HuH-7 (cell line): Measurements from ENCODE around the gene MAN2A2.
"Not testable (repeated sequence)": the region's sequence is repeated elsewhere in the genome, so short reads cannot be mapped to it uniquely, and the experiment has no call there.

Source experiments
- DNase-seq: peaks from one replicate; pipeline ENCODE4 v3.0.0; 2011; ENCODE audit warnings: low spot score

Gene MAN2A2

GRCh38 chr15:90905306-90906180, 2.4 kb downstream of the MAN2A2 start:
- DNase-seq, result no peak

GRCh38 chr15:90906181-90906849, 3.2 kb downstream of the MAN2A2 start:
- DNase-seq, result no peak

GRCh38 chr15:90907051-90907660, 4.1 kb downstream of the MAN2A2 start:
- no peak for DNase-seq

GRCh38 chr15:90907838-90908507, 4.9 kb downstream of the MAN2A2 start:
- DNase-seq, result no peak

GRCh38 chr15:90909449-90909848, 6.3 kb downstream of the MAN2A2 start:
- DNase-seq, result not testable (repeated sequence)

- DNase-seq, result no peak
These were observed 6.9 kb downstream of the MAN2A2 start for GRCh38 chr15:90909976-90910375.

- DNase-seq, result no peak
These were observed 7.6 kb downstream of the MAN2A2 start for GRCh38 chr15:90910441-90911301.

- DNase-seq, result no peak
These were observed 8.2 kb downstream of the MAN2A2 start for GRCh38 chr15:90911302-90911623.

GRCh38 chr15:90911906-90912769, 9.0 kb downstream of the MAN2A2 start:
- no peak for DNase-seq

- DNase-seq, result no peak
These were observed 9.6 kb downstream of the MAN2A2 start for GRCh38 chr15:90912770-90913075.

- no peak for DNase-seq
These were observed 10.4 kb downstream of the MAN2A2 start for GRCh38 chr15:90913398-90913944.

GRCh38 chr15:90914305-90915080, 11.4 kb downstream of the MAN2A2 start:
- DNase-seq, result no peak

GRCh38 chr15:90915216-90915807, 12.2 kb downstream of the MAN2A2 start:
- no peak for DNase-seq

GRCh38 chr15:90915808-90916440, 12.8 kb downstream of the MAN2A2 start:
- DNase-seq, result no peak

GRCh38 chr15:90916461-90916860, 13.4 kb downstream of the MAN2A2 start:
- DNase-seq, result no peak

- no peak for DNase-seq
These were observed 14.5 kb downstream of the MAN2A2 start for GRCh38 chr15:90917569-90917968.

GRCh38 chr15:90918034-90918788, 15.1 kb downstream of the MAN2A2 start:
- no peak for DNase-seq

GRCh38 chr15:90918835-90919234, 15.7 kb downstream of the MAN2A2 start:
- DNase-seq, result no peak
